ENCODE measurements around the gene CIROP. TPM values are rescaled to one million over a fixed set of nuclear protein-coding genes. Genes with fewer than 3 reads are reported as not detected.
A peak's percentile ranks its signal among the peaks of the same experiment; 100 is the strongest.

Gene CIROP
- total and polyA plus RNA-seq, 2 donors (not counting 1 experiment from before 2014, with no cell fraction given), result not detected

DNA sequence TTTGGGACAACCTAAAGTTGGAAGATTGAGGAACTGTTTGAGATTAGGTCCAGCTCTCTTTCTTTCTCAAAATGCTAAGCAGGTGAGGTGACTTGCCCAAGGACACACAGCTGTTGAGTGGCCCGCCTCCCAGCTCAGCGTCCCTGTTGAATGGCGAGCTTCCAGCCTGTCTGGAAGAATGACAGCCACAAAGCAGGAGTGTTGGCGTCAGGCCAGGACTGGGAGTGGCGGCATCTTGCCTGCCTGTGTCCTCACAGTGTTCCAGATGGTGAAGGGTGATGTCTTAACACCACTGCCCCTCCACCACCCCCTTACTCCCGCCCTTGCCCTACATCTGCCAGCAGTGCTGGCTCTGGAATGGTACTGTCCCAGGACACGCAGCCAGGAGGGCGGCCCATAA is 18.6 kb upstream of the CIROP start:
- H3K27me3 Mint-ChIP-seq, result no peaks in the 10 kb centered on the region
- Histone ChIP-seq H4K20me1 (ENCODE audit: control insufficient read depth, insufficient read depth, low read length, poor library complexity, severe bottlenecking) (no peaks in the 10 kb centered on the region), H3K36me3 (replicated peaks in 1 of 2; ENCODE audit: control extremely low read depth in 1 of 2, control insufficient read depth in 1 of 2, extremely low read depth in 1 of 2, insufficient read depth in 2 of 2, low read length in 1 of 2) (no peaks in the 10 kb centered on the region), H3K27me3 (replicated peaks in 1 of 4; ENCODE audit: control extremely low read depth in 1 of 4, control insufficient read depth in 3 of 4, insufficient read depth in 4 of 4, low read length in 3 of 4) (no peaks in the 10 kb centered on the region), H3K4me1 (ENCODE audit: control insufficient read depth in 2 of 2, insufficient read depth in 2 of 2, low read length in 2 of 2) (peaks cover 39 to 44% of the 10 kb centered on the region in 2 donors), H3K9ac (ENCODE audit: low read length) (no peak overlapping the region), H3K9me3 (ENCODE audit: control extremely low read depth in 1 of 3, control insufficient read depth in 2 of 3, insufficient read depth in 1 of 3, low read length in 2 of 3) (peaks cover 0 to 3% (median 0%) of the 10 kb centered on the region in 3 donors), H3K4me3 (ENCODE audit: control extremely low read depth in 1 of 5, extremely low read depth in 1 of 5, insufficient read depth in 1 of 5, low read depth in 2 of 5, low read length in 4 of 5) (no peak overlapping the region), H3K27ac (ENCODE audit: low read length in 2 of 2) (no peak overlapping the region), H3K4me2 (replicated peaks; ENCODE audit: low read depth, low read length, poor library complexity, severe bottlenecking) (no peak overlapping the region), H3K79me2 (ENCODE audit: control insufficient read depth, insufficient read depth, low read length) (no peaks in the 10 kb centered on the region), H2AFZ (ENCODE audit: insufficient read depth, low read depth, low read length, poor library complexity, severe bottlenecking) (peak overlapping the region; percentile 25)
- ATAC-seq (ENCODE audit: low read depth) (no peak), DNase-seq (no peak)
- no peak overlapping the region for H3K4me3 Mint-ChIP-seq
- WGBS (ENCODE audit: insufficient coverage), result 98% methylated on average over 7 of the region's 8 CpGs
- TF ChIP-seq, protein P1, sequence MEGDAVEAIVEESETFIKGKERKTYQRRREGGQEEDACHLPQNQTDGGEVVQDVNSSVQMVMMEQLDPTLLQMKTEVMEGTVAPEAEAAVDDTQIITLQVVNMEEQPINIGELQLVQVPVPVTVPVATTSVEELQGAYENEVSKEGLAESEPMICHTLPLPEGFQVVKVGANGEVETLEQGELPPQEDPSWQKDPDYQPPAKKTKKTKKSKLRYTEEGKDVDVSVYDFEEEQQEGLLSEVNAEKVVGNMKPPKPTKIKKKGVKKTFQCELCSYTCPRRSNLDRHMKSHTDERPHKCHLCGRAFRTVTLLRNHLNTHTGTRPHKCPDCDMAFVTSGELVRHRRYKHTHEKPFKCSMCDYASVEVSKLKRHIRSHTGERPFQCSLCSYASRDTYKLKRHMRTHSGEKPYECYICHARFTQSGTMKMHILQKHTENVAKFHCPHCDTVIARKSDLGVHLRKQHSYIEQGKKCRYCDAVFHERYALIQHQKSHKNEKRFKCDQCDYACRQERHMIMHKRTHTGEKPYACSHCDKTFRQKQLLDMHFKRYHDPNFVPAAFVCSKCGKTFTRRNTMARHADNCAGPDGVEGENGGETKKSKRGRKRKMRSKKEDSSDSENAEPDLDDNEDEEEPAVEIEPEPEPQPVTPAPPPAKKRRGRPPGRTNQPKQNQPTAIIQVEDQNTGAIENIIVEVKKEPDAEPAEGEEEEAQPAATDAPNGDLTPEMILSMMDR (IDR thresholded peaks at IDR 0.05), result no peak
- TF ChIP-seq EZH2 (IDR thresholded peaks at IDR 0.05; ENCODE audit: borderline replicate concordance, insufficient read depth, low read depth, low read length, poor library complexity, severe bottlenecking), result no peak
- no peak overlapping the region for H3K27ac Mint-ChIP-seq
- POLR2A ChIA-PET, result interaction anchor here (1.2 kb wide), 1 partner anchor 198 kb away, joined by 4 read pairs; the partner anchor contains the start of gene PABPN1
- H3K9me3 Mint-ChIP-seq (ENCODE audit: insufficient read depth), result no peaks in the 10 kb centered on the region
- peaks cover 40% of the 10 kb centered on the region for H3K4me1 Mint-ChIP-seq
- intact Hi-C loops (cut with micrococcal nuclease), result no loop called here
- CTCF ChIA-PET, result interaction anchor here (6.5 to 9.6 kb wide), 2 partner anchors 46 to 62 kb away, joined by 25 to 249 read pairs; partner anchors contain the start of gene SLC7A8

DNA sequence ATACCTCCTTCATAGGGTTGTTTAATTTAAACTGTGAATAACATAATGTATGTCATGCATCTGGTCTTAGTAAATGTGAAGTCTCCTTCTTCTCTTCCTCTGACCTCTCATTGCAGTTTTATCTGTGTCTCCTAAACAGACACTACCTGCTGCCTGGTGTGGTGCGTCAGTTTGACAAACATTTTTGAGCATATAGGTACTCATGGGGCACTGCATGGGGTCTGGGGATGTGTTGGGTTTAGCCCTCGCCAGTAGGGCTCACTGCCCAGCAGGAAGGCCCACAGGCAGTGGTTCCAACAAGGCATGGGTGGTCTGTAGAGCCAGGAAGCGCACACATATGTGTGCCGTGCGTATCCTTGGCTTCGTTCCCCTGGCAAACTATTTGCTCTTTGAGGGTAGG is 17.3 kb upstream of the CIROP start:
- TF ChIP-seq, protein P1 (IDR thresholded peaks at IDR 0.05), result no peak
- TF ChIP-seq EZH2 (IDR thresholded peaks at IDR 0.05; ENCODE audit: borderline replicate concordance, insufficient read depth, low read depth, low read length, poor library complexity, severe bottlenecking), result no peak
- Histone ChIP-seq H3K27ac (ENCODE audit: low read length in 2 of 2) (peak overlapping the region; percentile 54 to 88), H3K4me3 (ENCODE audit: control extremely low read depth in 1 of 5, extremely low read depth in 1 of 5, insufficient read depth in 1 of 5, low read depth in 2 of 5, low read length in 4 of 5) (no peak overlapping the region), H2AFZ (ENCODE audit: insufficient read depth, low read depth, low read length, poor library complexity, severe bottlenecking) (peak overlapping the region; percentile 79), H4K20me1 (ENCODE audit: control insufficient read depth, insufficient read depth, low read length, poor library complexity, severe bottlenecking) (no peaks in the 10 kb centered on the region), H3K9me3 (ENCODE audit: control extremely low read depth in 1 of 3, control insufficient read depth in 2 of 3, insufficient read depth in 1 of 3, low read length in 2 of 3) (peaks cover 0 to 3% (median 0%) of the 10 kb centered on the region in 3 donors), H3K9ac (ENCODE audit: low read length) (no peak overlapping the region), H3K79me2 (ENCODE audit: control insufficient read depth, insufficient read depth, low read length) (no peaks in the 10 kb centered on the region), H3K4me1 (ENCODE audit: control insufficient read depth in 2 of 2, insufficient read depth in 2 of 2, low read length in 2 of 2) (peaks cover 32 to 35% of the 10 kb centered on the region in 2 donors), H3K36me3 (replicated peaks in 1 of 2; ENCODE audit: control extremely low read depth in 1 of 2, control insufficient read depth in 1 of 2, extremely low read depth in 1 of 2, insufficient read depth in 2 of 2, low read length in 1 of 2) (no peaks in the 10 kb centered on the region), H3K27me3 (replicated peaks in 1 of 4; ENCODE audit: control extremely low read depth in 1 of 4, control insufficient read depth in 3 of 4, insufficient read depth in 4 of 4, low read length in 3 of 4) (no peaks in the 10 kb centered on the region), H3K4me2 (replicated peaks; ENCODE audit: low read depth, low read length, poor library complexity, severe bottlenecking) (peak overlapping the region; percentile 77)
- H3K4me1 Mint-ChIP-seq, result peaks cover 34% of the 10 kb centered on the region
- no peaks in the 10 kb centered on the region for H3K9me3 Mint-ChIP-seq (ENCODE audit: insufficient read depth)
- no peaks in the 10 kb centered on the region for H3K27me3 Mint-ChIP-seq
- H3K4me3 Mint-ChIP-seq, result peak overlapping the region; percentile 79
- intact Hi-C loops (cut with micrococcal nuclease), result no loop called here
- POLR2A ChIA-PET, result interaction anchor here (0.6 to 0.9 kb wide), 2 partner anchors 27 to 115 kb away, joined by 4 to 5 read pairs; partner anchors contain the start of genes ACIN1 and C14orf119
- no peak for DNase-seq
- CTCF ChIA-PET, result interaction anchor here (1.0 to 9.6 kb wide), 15 partner anchors 8 to 896 kb away, joined by 3 to 249 read pairs (median 10); partner anchors contain the start of genes ACIN1, C14orf119, PABPN1 and SLC7A8
- no peak for ATAC-seq (ENCODE audit: low read depth)
- WGBS (ENCODE audit: insufficient coverage), result 97% methylated on average over 6 of the region's 6 CpGs
- H3K27ac Mint-ChIP-seq, result peak overlapping the region; percentile 64
